HUES48 (cell line): ENCODE data around the gene MALRD1.
"Not testable (repeated sequence)": the region's sequence is repeated elsewhere in the genome, so short reads cannot be mapped to it uniquely, and the experiment has no call there.

ENCODE experiments used
- H3K27ac ChIP-seq: one replicate; pipeline ENCODE4 v1.7.0; 2013; ENCODE audit warnings: low read depth, low read length, inconsistent platforms
- H3K27me3 ChIP-seq: 2 replicates; pipeline ENCODE4 v1.6.1; 2013; ENCODE audit warnings: mild to moderate bottlenecking, low read length; ENCODE audit not compliant: control insufficient read depth, insufficient read depth
- H3K36me3 ChIP-seq: 2 replicates; pipeline ENCODE4 v1.6.1; 2013; ENCODE audit warnings: low read length; ENCODE audit not compliant: control insufficient read depth, insufficient read depth
- H3K4me1 ChIP-seq: 2 replicates; pipeline ENCODE4 v1.6.1; 2013; ENCODE audit warnings: mild to moderate bottlenecking, low read length; ENCODE audit not compliant: control insufficient read depth, insufficient read depth
- H3K4me3 ChIP-seq: 2 replicates; pipeline ENCODE4 v1.5.1; 2013; ENCODE audit warnings: mild to moderate bottlenecking, low read depth, low read length
- H3K9ac ChIP-seq: 2 replicates; pipeline ENCODE4 v1.6.1; 2013; ENCODE audit warnings: mild to moderate bottlenecking, low read depth, low read length, moderate library complexity
- H3K9me3 ChIP-seq: 2 replicates; pipeline ENCODE4 v1.6.1; 2013; ENCODE audit warnings: low read length; ENCODE audit not compliant: control insufficient read depth, insufficient read depth

The MALRD1 gene

DNA sequence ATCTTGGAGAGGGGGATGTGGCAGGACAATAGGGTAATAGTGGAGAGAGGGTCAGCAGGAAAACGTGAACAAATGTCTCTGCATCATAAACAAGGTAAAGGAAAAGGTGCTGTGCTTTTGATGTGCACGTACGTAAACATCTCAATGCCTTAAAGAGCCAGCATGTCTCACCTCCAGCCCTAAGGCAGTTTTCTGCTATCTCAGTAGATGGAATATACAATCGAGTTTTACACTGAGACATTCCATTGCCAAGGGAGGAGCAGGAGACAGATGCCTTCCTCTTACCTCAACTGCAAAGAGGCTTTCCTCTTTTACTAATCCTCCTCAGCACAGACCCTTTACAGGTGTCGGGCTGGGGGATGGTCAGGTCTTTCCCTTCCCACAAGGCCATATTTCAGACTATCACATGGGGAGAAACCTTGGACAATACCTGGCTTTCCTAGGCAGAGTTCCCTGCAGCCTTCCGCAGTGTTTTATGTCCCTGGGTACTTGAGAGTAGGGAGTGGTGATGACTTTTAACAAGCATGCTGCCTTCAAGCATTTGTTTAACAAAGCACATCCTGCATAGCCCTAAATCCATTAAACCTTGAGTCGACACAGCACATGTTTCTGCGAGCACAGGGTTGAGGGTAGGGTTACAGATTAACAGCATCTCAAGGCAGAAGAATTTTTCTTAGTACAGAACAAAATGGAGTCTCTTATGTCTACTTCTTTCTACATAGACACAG, 461.6 kb downstream of the MALRD1 start:
- H3K9me3 ChIP-seq, H3K4me3 ChIP-seq, H3K27me3 ChIP-seq, H3K36me3 ChIP-seq, H3K27ac ChIP-seq: not testable (repeated sequence)
- peak overlapping the region; percentile 29; the same call in 1 of the 2 replicates for H3K9ac ChIP-seq
- H3K4me1 ChIP-seq, result peaks cover 14% of the 10 kb centered on the region

DNA sequence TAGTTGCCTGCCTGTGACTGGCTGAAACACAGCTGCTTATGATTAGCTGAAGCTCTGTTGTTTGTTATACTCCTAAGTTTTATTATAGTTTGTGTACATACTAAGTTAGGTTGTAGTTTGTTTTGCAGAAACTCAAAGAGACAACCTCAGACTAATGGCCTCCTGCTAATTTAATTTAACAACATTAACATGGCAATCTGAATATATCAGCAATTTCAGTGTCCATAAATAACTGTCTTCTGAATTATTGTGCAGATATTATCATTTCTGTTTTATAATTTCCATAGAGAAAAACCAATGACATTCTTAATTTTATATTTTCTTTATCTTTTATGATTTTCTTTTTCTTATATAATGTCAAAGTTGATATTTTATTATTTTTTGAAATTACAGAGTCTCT, 469.5 kb downstream of the MALRD1 start:
- H3K9me3 ChIP-seq, result no peaks in the 10 kb centered on the region
- no peak overlapping the region for H3K9ac ChIP-seq
- H3K4me1 ChIP-seq, result no peaks in the 10 kb centered on the region
- H3K27me3 ChIP-seq, result no peaks in the 10 kb centered on the region
- no peak overlapping the region for H3K27ac ChIP-seq
- no peak overlapping the region for H3K4me3 ChIP-seq
- H3K36me3 ChIP-seq, result no peaks in the 10 kb centered on the region

DNA sequence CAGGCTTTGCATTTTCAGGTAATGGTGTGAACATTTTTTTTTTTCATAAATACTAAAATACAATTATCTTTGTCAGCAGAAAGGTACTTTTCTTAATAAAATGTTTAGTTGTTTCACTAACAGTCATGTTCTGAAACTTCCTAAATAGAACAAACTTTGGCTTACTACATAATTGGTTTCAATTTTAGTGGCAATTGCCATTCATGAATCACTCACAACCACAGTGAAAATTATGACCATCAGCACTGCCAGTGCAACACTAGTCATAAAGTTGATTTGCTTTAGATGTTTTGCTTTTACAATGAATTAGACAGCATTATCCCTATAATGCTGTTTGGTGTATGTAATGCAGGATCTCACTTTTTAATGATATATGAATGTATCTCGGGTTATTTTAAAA, 470.0 kb downstream of the MALRD1 start:
- H3K27me3 ChIP-seq, result no peaks in the 10 kb centered on the region
- H3K9ac ChIP-seq, result no peak overlapping the region
- no peaks in the 10 kb centered on the region for H3K36me3 ChIP-seq
- no peaks in the 10 kb centered on the region for H3K9me3 ChIP-seq
- no peak overlapping the region for H3K4me3 ChIP-seq
- H3K4me1 ChIP-seq, result no peaks in the 10 kb centered on the region
- no peak overlapping the region for H3K27ac ChIP-seq

DNA sequence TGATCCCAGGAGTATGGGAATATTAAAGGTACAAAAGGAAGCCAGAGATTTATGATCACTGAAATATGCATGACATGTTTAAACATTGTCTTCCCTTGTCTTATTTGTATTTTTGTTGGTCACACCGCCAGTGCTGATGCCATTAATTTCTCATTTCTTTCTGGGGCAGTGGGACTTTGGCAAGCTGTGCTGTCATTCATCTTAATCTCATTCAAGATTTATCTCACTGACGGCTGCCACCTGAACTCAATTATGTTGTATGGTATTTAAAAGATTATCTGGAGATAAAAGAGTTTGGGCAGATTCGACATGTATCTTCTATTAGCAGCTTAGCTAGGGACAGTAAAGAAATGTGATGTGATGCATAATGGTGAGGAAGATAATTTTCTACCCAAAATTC, 482.7 kb downstream of the MALRD1 start:
- Histone ChIP-seq H3K9me3 (no peaks in the 10 kb centered on the region), H3K4me3 (no peak overlapping the region), H3K27me3 (no peaks in the 10 kb centered on the region), H3K4me1 (no peaks in the 10 kb centered on the region), H3K9ac (no peak overlapping the region), H3K36me3 (no peaks in the 10 kb centered on the region), H3K27ac (no peak overlapping the region)

DNA sequence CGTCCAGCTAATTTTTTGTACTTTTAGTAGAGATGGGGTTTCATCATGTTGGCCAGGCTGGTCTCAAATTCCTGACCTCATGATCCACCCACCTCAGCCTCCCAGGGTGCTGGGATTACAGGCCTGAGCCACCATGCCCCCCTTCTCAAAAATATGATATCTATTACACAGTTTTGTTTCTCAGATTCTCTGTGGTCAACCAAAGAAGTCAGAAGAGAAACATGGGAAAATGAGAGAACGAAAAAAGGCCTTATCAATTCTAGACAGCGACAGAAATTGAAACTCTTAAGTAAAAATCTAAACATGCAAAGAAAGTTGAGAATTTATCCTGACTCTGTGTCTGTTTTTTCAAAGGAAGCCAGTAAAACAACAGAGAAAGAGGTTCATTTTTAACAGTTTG, 483.8 kb downstream of the MALRD1 start:
- Histone ChIP-seq H3K9me3 (no peaks in the 10 kb centered on the region), H3K36me3 (no peaks in the 10 kb centered on the region), H3K27me3 (no peaks in the 10 kb centered on the region), H3K4me1 (no peaks in the 10 kb centered on the region), H3K4me3 (no peak overlapping the region), H3K27ac (no peak overlapping the region), H3K9ac (no peak overlapping the region)

DNA sequence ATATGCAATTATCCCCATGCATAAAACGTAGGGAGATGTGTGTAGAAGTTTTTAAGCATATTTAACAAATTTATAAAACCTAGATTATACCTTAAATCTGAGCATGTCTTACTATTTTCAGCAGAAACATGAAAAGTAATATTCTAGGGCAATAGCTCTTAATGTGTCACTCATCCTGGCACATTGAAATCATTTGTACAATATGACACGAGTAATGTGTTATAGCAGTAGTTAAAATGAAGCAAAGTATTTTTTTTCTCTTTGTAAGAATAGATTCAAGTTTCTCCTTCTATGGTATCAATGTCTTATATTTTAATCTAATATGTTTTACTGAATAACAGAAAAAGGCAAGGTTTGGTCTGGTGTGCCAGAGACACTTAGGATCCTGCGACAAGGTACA, 492.7 kb downstream of the MALRD1 start:
- Histone ChIP-seq H3K9ac (no peak overlapping the region), H3K27me3 (no peaks in the 10 kb centered on the region), H3K4me3 (no peak overlapping the region), H3K27ac (no peak overlapping the region), H3K9me3 (no peaks in the 10 kb centered on the region), H3K4me1 (peaks cover 11% of the 10 kb centered on the region), H3K36me3 (no peaks in the 10 kb centered on the region)

DNA sequence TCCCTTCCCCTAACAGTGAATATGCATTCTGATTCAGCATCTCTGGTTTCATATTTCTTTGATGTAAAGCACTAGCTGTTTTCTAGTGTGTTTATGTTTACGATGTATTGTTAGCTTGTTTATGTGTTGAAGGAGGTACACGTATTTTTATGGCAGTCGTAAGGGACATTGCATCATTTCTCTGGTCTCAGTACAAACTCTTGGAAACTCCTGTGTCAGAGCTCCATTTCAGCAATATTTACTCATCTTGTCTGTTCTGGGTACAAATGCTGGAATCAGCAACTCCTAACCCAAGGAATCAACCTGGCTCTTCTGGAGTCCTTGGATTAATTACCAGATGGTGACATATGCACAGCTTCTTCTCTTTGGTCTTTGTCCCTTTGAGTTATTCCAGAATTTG, 497.6 kb downstream of the MALRD1 start:
- Histone ChIP-seq H3K4me3 (no peak overlapping the region), H3K4me1 (peaks cover 11% of the 10 kb centered on the region), H3K27ac (no peak overlapping the region), H3K36me3 (no peaks in the 10 kb centered on the region), H3K9me3 (no peaks in the 10 kb centered on the region), H3K9ac (no peak overlapping the region), H3K27me3 (no peaks in the 10 kb centered on the region)

DNA sequence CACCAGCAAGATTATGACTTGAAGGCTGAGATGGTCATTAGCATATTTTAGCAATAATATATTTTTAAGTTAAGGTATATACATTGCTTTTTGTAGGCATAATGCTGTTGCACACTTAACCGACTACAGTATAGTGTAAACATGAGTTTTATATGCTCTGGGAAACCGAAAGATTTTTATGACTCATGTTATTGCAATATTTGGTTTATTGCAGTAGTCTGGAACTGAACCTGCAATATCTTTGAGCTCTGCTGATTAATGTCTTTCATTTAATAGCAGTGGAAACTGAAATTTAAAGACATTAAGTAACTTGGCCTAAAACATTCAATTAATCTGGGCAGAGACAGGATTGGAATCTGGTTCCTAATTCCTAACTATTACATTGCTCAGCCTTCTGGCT, 500.9 kb downstream of the MALRD1 start:
- Histone ChIP-seq H3K4me1 (no peaks in the 10 kb centered on the region), H3K27me3 (no peaks in the 10 kb centered on the region), H3K9ac (no peak overlapping the region), H3K9me3 (no peaks in the 10 kb centered on the region), H3K27ac (no peak overlapping the region), H3K4me3 (no peak overlapping the region), H3K36me3 (no peaks in the 10 kb centered on the region)

DNA sequence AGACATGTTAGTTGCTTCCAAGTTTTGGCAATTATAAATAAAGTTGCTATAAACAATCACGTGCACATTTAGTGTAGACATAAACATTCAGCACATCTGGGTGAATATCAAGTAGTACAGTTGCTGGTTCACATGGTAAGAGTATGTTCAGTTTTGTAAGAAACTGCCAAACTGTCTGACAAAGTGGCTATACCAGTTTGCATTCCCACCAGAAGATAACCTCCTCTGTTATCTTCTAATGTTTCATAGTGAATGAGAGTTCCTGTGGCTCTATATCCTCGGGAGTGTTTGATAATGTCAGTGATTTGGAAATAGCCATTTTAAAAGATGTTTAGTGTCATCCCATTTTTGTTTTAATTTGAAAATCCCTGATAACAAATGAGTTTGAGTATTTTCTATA, 508.1 kb downstream of the MALRD1 start:
- H3K9ac ChIP-seq, result no peak overlapping the region
- no peaks in the 10 kb centered on the region for H3K4me1 ChIP-seq
- no peak overlapping the region for H3K27ac ChIP-seq
- H3K9me3 ChIP-seq, result no peaks in the 10 kb centered on the region
- no peak overlapping the region for H3K4me3 ChIP-seq
- H3K27me3 ChIP-seq, result no peaks in the 10 kb centered on the region
- no peaks in the 10 kb centered on the region for H3K36me3 ChIP-seq

DNA sequence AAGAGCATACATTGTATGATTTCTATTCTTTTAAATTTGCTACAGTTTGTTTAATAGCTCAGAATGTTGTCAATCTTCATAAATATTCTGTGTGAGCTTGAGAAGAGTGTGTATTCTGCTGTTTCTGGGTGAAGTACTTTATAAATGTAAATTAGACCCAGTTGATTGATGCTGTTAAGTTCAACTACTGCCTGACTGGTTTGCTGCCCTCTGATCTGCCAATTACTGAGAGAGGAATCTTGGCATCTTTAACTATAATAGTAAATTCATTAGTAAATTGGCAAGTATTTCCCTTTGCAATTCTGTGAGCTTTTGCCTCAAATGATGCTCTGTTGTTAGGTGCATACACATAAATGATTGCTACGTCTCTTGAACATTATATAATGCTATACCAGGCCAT, 512.6 kb downstream of the MALRD1 start:
- Histone ChIP-seq H3K9ac (no peak overlapping the region), H3K27me3 (no peaks in the 10 kb centered on the region), H3K36me3 (no peaks in the 10 kb centered on the region), H3K4me1 (no peaks in the 10 kb centered on the region), H3K9me3 (no peaks in the 10 kb centered on the region), H3K4me3 (no peak overlapping the region), H3K27ac (no peak overlapping the region)

DNA sequence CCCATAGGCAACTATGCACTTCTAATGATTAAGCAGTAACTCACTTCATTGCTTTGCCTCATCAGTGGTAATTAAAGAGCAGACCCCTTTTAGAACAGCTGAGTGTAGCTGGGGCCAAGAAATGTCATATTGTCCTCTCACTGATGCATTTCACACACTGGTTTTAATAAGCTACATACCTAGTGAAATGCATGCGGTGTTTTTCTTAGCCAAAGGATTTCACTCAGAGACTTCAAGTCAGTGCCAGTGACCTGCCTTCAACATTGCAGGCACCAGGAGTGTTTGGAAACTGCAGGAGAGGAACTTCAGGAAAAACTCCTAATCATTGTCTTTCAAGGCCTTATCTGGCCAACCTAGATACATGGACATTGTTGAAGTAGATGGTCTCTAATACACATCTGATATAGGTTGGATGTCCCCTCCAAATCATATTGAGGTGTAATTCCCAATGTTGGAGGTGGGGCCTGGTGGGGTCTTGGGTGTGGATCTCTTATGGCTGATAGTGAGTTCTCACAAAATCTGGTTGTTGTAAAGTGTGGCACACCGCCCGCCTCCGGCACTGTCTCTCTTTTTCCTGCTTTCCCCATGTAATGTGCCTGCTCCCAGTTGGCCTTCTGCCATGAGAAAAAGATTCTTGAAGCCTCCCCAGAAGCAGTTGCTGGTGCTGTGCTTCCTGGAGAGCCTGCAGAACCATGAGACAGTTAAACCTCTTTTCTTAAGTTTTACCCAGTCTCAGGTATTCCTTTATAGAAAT, 515.0 kb downstream of the MALRD1 start:
- no peaks in the 10 kb centered on the region for H3K27me3 ChIP-seq
- no peaks in the 10 kb centered on the region for H3K9me3 ChIP-seq
- no peak overlapping the region for H3K27ac ChIP-seq
- no peak overlapping the region for H3K9ac ChIP-seq
- H3K4me1 ChIP-seq, result no peaks in the 10 kb centered on the region
- no peaks in the 10 kb centered on the region for H3K36me3 ChIP-seq
- H3K4me3 ChIP-seq, result no peak overlapping the region
